Stomach smooth muscle (tissue), 2 donors: ENCODE data around the gene RUNX1.

Source experiments
- H3K27ac ChIP-seq: one replicate; pipeline ENCODE4 v1.7.0; 2013; ENCODE audit warnings: mild to moderate bottlenecking, low read length, inconsistent platforms
- H3K27me3 ChIP-seq, 2 donors: one replicate each; pipeline ENCODE4 v1.7.0; 2013; ENCODE audit warnings: low read length in 2 of 2; ENCODE audit not compliant: insufficient read depth in 2 of 2, control insufficient read depth in 1 of 2
- H3K36me3 ChIP-seq, 2 donors: one replicate each; pipeline ENCODE4 v1.7.0; 2013; ENCODE audit warnings: low read length in 2 of 2; ENCODE audit not compliant: control insufficient read depth in 2 of 2, insufficient read depth in 2 of 2
- H3K4me1 ChIP-seq: one replicate; pipeline ENCODE4 v1.7.0; 2013; ENCODE audit warnings: low read length; ENCODE audit not compliant: control insufficient read depth, insufficient read depth
- H3K4me3 ChIP-seq, 2 donors: one replicate each; pipeline ENCODE4 v1.7.0; 2013; ENCODE audit warnings: low read length in 2 of 2
- H3K9ac ChIP-seq, 2 donors: one replicate each; pipeline ENCODE4 v1.7.0; 2013; ENCODE audit warnings: low read length in 2 of 2, mild to moderate bottlenecking in 1 of 2
- H3K9me3 ChIP-seq, 2 donors: one replicate each; pipeline ENCODE4 v1.7.0; 2013; ENCODE audit warnings: low read length in 2 of 2; ENCODE audit not compliant: control insufficient read depth in 2 of 2
- donor health status: healthy.
- donor health status: Pancreatic carcinoma.

Gene RUNX1

GRCh38 chr21:34794686-34795085, 254.4 kb downstream of the RUNX1 start:
- H3K36me3 ChIP-seq: no peaks in the 10 kb centered on the region

GRCh38 chr21:34793471-34793870, 255.6 kb downstream of the RUNX1 start:
- Histone ChIP-seq H3K4me3 (no peak overlapping the region), H3K4me1 (peaks cover 15% of the 10 kb centered on the region), H3K9me3 (no peaks in the 10 kb centered on the region), H3K36me3 (no peaks in the 10 kb centered on the region), H3K9ac (no peak overlapping the region), H3K27ac (no peak overlapping the region), H3K27me3 (no peaks in the 10 kb centered on the region)

More at GRCh38 chr21:34794686-34795085, 254.4 kb downstream of the RUNX1 start:
- Histone ChIP-seq H3K9ac (peak overlapping the region in 1 of 2 donors; percentile 18), H3K27ac (no peak overlapping the region), H3K4me1 (peaks cover 15% of the 10 kb centered on the region), H3K4me3 (no peak overlapping the region), H3K9me3 (no peaks in the 10 kb centered on the region), H3K27me3 (no peaks in the 10 kb centered on the region)

GRCh38 chr21:34792504-34793089, 256.5 kb downstream of the RUNX1 start:
- no peak overlapping the region for H3K4me3 ChIP-seq
- no peak overlapping the region for H3K9ac ChIP-seq
- no peaks in the 10 kb centered on the region for H3K36me3 ChIP-seq
- H3K4me1 ChIP-seq: peaks cover 15% of the 10 kb centered on the region
- H3K27me3 ChIP-seq: no peaks in the 10 kb centered on the region
- no peaks in the 10 kb centered on the region for H3K9me3 ChIP-seq
- no peak overlapping the region for H3K27ac ChIP-seq

- no peaks in the 10 kb centered on the region for H3K9me3 ChIP-seq
- H3K36me3 ChIP-seq: no peaks in the 10 kb centered on the region
- H3K4me1 ChIP-seq: peaks cover 15% of the 10 kb centered on the region
- H3K4me3 ChIP-seq: no peak overlapping the region
- H3K27me3 ChIP-seq: no peaks in the 10 kb centered on the region
- no peak overlapping the region for H3K27ac ChIP-seq
- no peak overlapping the region for H3K9ac ChIP-seq
Observed at GRCh38 chr21:34791776-34792503, 257.2 kb downstream of the RUNX1 start.

GRCh38 chr21:34790834-34791233, 258.3 kb downstream of the RUNX1 start:
- Histone ChIP-seq H3K9ac (no peak overlapping the region), H3K27ac (no peak overlapping the region), H3K27me3 (no peaks in the 10 kb centered on the region), H3K4me1 (peaks cover 10% of the 10 kb centered on the region), H3K9me3 (no peaks in the 10 kb centered on the region), H3K36me3 (no peaks in the 10 kb centered on the region), H3K4me3 (no peak overlapping the region)

- H3K9ac ChIP-seq: no peak overlapping the region
- no peak overlapping the region for H3K4me3 ChIP-seq
- no peaks in the 10 kb centered on the region for H3K36me3 ChIP-seq
- peaks cover 5% of the 10 kb centered on the region for H3K4me1 ChIP-seq
- no peak overlapping the region for H3K27ac ChIP-seq
- H3K27me3 ChIP-seq: no peaks in the 10 kb centered on the region
- no peaks in the 10 kb centered on the region for H3K9me3 ChIP-seq
Observed at GRCh38 chr21:34790341-34790740, 258.8 kb downstream of the RUNX1 start.

GRCh38 chr21:34788879-34789278, 260.2 kb downstream of the RUNX1 start:
- H3K27me3 ChIP-seq: no peaks in the 10 kb centered on the region
- no peak overlapping the region for H3K9ac ChIP-seq
- H3K4me1 ChIP-seq: no peaks in the 10 kb centered on the region
- no peak overlapping the region for H3K27ac ChIP-seq
- H3K4me3 ChIP-seq: no peak overlapping the region
- no peaks in the 10 kb centered on the region for H3K9me3 ChIP-seq
- no peaks in the 10 kb centered on the region for H3K36me3 ChIP-seq

GRCh38 chr21:34783815-34784214, 265.3 kb downstream of the RUNX1 start:
- Histone ChIP-seq H3K4me3 (no peak overlapping the region), H3K9me3 (no peaks in the 10 kb centered on the region), H3K9ac (no peak overlapping the region), H3K27me3 (no peaks in the 10 kb centered on the region), H3K4me1 (no peaks in the 10 kb centered on the region), H3K36me3 (no peaks in the 10 kb centered on the region), H3K27ac (no peak overlapping the region)

- Histone ChIP-seq H3K9me3 (no peaks in the 10 kb centered on the region), H3K9ac (no peak overlapping the region), H3K27ac (no peak overlapping the region), H3K27me3 (no peaks in the 10 kb centered on the region), H3K4me1 (no peaks in the 10 kb centered on the region), H3K4me3 (no peak overlapping the region), H3K36me3 (no peaks in the 10 kb centered on the region)
Observed at GRCh38 chr21:34782506-34783360, 266.4 kb downstream of the RUNX1 start.

- Histone ChIP-seq H3K4me1 (no peaks in the 10 kb centered on the region), H3K4me3 (no peak overlapping the region), H3K9me3 (no peaks in the 10 kb centered on the region), H3K27ac (no peak overlapping the region), H3K9ac (no peak overlapping the region), H3K36me3 (no peaks in the 10 kb centered on the region), H3K27me3 (peaks cover 0 to 2% of the 10 kb centered on the region in 2 donors)
Observed at GRCh38 chr21:34781526-34781925, 267.6 kb downstream of the RUNX1 start.
